ENCODE measurements around the gene CHRND. TPM values are rescaled to one million over a fixed set of nuclear protein-coding genes. Genes with fewer than 3 reads are reported as not detected.

The CHRND gene
- total RNA-seq, 1 donor = not detected

DNA sequence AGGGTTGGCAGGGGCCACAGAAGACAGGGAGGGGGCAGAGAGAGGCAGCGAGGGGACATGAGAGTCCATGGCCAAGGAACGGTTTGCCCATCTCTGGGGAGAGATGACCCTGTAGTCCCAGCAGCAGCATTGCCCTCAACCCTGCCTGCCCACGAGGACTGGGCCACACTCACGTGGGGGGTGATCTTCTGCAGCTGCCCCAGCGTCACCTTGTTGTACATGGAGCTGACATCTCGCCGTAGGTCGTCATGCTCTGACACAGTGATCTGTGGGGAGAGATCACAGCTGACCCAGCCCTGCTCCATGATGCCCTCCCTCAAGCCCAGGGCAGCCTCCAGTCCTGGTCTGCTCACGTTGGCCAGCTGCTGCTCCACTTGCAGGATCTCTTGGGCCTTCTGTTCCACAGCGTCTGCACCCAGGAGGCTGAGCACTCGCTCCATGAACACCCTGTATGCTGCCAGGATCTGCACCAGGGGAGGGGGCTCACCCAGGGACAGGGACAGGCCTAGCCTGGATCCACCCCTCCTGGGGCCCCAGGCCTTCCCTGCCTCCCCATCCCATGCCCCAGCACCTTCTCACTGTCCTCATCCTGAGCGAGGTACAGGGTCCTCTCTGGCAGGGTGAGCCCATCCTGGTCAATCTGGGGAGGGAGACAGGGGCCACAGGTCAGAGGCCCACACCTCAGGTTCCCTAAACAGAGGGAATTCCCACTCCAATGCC is 41.2 kb upstream of the CHRND start:
- no peak for DNase-seq (ENCODE audit: low read depth)
- no peak overlapping the region for H3K4me3 ChIP-seq (ENCODE audit: low read depth, low read length)
- TF ChIP-seq, protein P1, sequence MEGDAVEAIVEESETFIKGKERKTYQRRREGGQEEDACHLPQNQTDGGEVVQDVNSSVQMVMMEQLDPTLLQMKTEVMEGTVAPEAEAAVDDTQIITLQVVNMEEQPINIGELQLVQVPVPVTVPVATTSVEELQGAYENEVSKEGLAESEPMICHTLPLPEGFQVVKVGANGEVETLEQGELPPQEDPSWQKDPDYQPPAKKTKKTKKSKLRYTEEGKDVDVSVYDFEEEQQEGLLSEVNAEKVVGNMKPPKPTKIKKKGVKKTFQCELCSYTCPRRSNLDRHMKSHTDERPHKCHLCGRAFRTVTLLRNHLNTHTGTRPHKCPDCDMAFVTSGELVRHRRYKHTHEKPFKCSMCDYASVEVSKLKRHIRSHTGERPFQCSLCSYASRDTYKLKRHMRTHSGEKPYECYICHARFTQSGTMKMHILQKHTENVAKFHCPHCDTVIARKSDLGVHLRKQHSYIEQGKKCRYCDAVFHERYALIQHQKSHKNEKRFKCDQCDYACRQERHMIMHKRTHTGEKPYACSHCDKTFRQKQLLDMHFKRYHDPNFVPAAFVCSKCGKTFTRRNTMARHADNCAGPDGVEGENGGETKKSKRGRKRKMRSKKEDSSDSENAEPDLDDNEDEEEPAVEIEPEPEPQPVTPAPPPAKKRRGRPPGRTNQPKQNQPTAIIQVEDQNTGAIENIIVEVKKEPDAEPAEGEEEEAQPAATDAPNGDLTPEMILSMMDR (IDR thresholded peaks at IDR 0.05; ENCODE audit: insufficient read depth, low read depth, low read length) = no peak

DNA sequence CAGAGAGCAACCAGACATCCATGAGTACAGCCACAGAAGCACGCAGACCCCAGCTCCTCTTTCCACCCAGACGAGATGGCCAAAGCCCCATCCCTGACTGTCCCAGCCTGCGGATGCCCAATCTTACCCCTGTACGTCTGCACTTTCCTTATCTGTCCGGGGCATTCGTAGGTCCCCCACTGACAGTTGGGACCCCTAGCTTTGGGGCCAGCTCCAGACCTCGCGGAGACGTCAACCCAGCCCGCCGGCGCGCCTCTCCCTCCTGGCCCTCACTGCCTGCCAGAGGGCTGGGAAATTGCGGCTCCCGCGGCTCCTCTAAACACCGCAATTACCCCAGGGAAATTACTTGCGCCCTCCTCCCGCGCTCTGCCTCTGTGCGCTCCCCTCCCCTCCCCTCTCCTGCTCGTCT is 40.6 kb upstream of the CHRND start:
- DNase-seq (ENCODE audit: low read depth) = no peak
- TF ChIP-seq, protein P1 (IDR thresholded peaks at IDR 0.05; ENCODE audit: insufficient read depth, low read depth, low read length) = no peak
- H3K4me3 ChIP-seq (ENCODE audit: low read depth, low read length) = no peak overlapping the region

DNA sequence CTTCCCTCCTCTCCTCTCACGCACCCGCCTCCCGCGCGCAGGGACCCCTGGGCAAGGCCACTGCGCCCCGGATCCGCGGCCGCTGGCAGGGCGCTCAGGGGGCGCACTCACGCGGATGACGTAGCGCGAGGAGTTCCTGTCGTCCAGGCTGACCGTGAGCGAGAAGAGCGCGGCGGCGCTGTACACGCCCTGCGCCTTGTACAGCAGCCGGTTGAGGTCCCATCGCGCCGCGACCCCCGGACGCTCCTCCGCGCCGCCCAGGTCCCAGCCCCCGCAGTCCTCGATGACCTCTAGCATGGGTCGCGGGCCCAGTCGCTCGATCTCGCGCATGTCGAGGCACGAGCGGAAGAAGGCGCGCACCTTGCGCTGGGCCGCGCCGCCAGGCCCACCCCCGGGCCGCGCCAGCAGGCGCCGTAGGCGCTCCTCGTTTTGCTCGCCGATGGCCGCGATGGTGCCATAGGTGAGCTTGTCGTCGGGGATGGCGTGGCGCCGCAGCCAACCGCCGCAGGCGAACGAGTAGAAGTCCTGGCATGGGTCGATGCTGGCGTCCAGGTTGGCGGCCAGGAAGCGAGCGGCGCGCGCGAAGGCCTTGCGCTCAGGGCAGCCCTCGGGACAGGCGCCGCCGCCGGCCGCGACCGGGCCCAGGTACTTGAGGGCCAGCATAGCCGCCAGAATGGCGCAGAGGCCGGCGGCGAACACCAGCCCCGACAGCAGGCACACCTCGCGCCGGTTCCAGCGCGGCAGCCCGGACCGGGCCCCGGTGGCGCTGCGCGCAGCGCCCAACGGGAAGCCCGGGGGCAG is 40.0 kb upstream of the CHRND start:
- TF ChIP-seq, protein P1 (IDR thresholded peaks at IDR 0.05; ENCODE audit: insufficient read depth, low read depth, low read length) = no peak
- no peak for DNase-seq (ENCODE audit: low read depth)
- no peak overlapping the region for H3K4me3 ChIP-seq (ENCODE audit: low read depth, low read length)

DNA sequence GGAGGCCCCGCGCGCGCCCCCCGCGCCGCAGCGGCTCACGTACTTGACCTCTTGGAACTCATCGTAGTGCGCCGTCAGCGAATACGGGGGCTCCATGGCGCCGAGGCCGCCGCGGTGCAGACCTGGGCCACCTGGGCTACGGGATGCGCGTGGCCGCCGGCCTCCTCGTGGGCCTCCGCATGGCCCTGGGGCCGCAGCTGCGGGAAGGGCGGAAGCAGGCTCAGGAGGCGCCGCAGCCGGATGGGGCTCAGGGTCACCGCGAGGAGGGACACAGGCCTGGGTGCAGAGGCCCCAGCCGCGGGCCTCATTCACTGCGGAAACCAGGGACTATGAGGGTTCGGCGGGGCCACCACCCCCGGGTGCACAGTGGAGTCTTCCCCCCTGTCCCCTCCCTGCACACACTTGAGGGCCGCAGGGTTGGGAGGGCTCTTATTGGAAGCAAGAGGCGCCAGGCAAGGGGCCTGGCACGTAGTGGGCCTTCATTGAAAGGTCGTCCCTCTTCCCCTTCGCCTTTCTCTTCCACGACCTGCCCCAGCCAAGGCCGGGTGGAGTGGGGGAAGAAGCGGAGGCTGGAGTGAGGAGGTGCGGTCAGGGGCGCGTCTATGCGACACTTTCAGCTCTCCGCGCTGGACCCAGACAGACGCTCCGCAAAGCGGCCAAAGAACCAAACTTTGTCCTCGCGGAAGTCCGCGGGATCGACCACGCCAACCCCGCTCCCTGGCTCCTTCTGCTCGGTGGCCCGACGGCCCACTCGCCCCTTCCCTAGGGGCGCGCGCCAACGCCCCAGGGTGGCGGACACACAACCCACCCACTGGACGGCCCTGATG is 39.2 kb upstream of the CHRND start:
- DNase-seq (ENCODE audit: low read depth) = no peak
- H3K4me3 ChIP-seq (ENCODE audit: low read depth, low read length) = no peak overlapping the region
- TF ChIP-seq, protein P1 (IDR thresholded peaks at IDR 0.05; ENCODE audit: insufficient read depth, low read depth, low read length) = no peak

DNA sequence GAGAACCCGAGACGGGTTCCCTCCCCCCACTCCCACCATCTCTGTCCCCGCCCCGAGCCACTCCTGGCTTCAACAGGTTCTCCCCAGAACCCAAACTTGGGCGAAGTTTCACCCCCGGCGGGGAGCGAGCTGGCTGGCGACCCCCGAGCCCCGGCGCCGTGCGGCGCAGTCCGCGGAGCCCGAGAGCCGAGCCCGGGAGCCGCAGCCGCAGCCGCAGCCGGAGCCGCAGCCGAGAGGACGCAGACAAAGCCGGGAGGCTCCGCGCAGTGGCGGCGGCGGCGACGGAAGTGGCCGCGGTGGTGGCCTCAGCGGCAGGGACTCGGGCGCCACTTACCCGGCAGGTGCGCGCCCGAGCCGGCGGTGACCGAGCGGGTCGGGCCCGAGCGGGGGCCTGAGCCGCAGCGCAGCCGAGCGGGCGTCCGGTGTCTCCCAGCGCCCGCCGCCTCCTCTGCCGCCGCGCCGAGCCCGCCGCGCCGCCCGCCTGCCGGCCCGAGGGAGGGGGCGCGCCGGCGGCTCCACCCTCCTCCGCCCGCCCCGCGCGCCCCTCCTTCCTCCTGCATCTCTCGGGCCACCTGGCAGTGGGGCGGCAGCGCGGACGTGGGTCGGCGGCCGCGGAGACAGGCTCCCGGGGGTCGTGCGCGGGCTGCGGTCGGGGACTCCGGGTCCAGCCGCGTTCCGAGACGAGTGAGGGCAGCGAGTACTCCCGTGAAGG is 38.4 kb upstream of the CHRND start, which contains the start of gene ECEL1:
Gene ECEL1 (minus strand): TSS at position 450 of the 712 bp plus-strand sequence. CDS start 1,181 bp downstream, outside the sequence.
- TF ChIP-seq, protein P1 (IDR thresholded peaks at IDR 0.05; ENCODE audit: insufficient read depth, low read depth, low read length) = no peak
- no peak within 1 kb of the TSS for H3K4me3 ChIP-seq (ENCODE audit: low read depth, low read length)
- DNase-seq (ENCODE audit: low read depth) = no peak

Data from fibroblast of villous mesenchyme (primary cell).